PC-9 (cell line): ENCODE measurements around the gene A4GALT. TPM values are rescaled to one million over a fixed set of nuclear protein-coding genes. Genes with fewer than 3 reads are reported as not detected.
A peak's percentile ranks its signal among the peaks of the same experiment; 100 is the strongest.

Experiments
- BruUV-seq: library from RNA; stranded (reverse); fragments of 400-500 nt; replicated peaks from 2 replicates; lab custom pipeline; 2021; lab: Mats Ljungman, UMichigan
- CTCF ChIA-PET: fragments of 300-600 bp; sonication (Branson Sonifier 250); formaldehyde crosslinking; loops from one replicate; lab custom pipeline; 2022; ENCODE audit warnings: antibody characterized with exemption; lab: Charles Lee
- POLR2A ChIA-PET: fragments of 300-600 bp; sonication (Branson Sonifier 250); formaldehyde crosslinking; loops from one replicate; lab custom pipeline; 2022; ENCODE audit warnings: antibody characterized with exemption; ENCODE audit not compliant: unreplicated experiment; lab: Charles Lee
- DNase-seq, 2 experiments: peaks; one replicate each; pipeline versions ENCODE4 v3.0.0 to v3.0.0-alpha.2; 2015 to 2022; ENCODE audit warnings: mixed read lengths in 1 of 2
- H2AFZ ChIP-seq: fragments of 200-600 bp; sonication (generic); 2 replicates; pipeline ENCODE4 v1.8.1; 2017; ENCODE audit warnings: antibody characterized with exemption
- H3F3A ChIP-seq: fragments of 200-600 bp; sonication (generic); 2 replicates; pipeline ENCODE4 v1.8.1; 2017; ENCODE audit warnings: antibody characterized with exemption, mild to moderate bottlenecking, low read depth; ENCODE audit not compliant: insufficient read depth
- H3K27ac ChIP-seq: fragments of 200-600 bp; sonication (generic); 2 replicates; pipeline ENCODE4 v1.6.1; 2016; ENCODE audit warnings: mixed run types
- H3K27me3 ChIP-seq: fragments of 200-600 bp; sonication (generic); 2 replicates; pipeline ENCODE4 v1.6.1; 2016; ENCODE audit warnings: low read depth, mixed run types; ENCODE audit not compliant: insufficient read depth
- H3K36me3 ChIP-seq: fragments of 200-600 bp; sonication (generic); 2 replicates; pipeline ENCODE4 v1.6.1; 2016; ENCODE audit warnings: low read depth, mixed run types
- H3K4me1 ChIP-seq: fragments of 200-600 bp; sonication (generic); replicated peaks from 2 replicates; pipeline ENCODE4 v1.6.1; 2016; ENCODE audit warnings: mixed run types; ENCODE audit not compliant: insufficient read depth
- H3K4me2 ChIP-seq: fragments of 200-600 bp; sonication (generic); 2 replicates; pipeline ENCODE4 v1.6.1; 2017; ENCODE audit warnings: mixed run types
- H3K4me3 ChIP-seq: fragments of 200-600 bp; sonication (generic); 2 replicates; pipeline ENCODE4 v1.6.1; 2016; ENCODE audit warnings: mixed run types
- H3K79me2 ChIP-seq: fragments of 200-600 bp; sonication (generic); 2 replicates; pipeline ENCODE4 v1.6.1; 2017; ENCODE audit warnings: low read depth, mixed run types
- H3K9me2 ChIP-seq: fragments of 200-600 bp; sonication (generic); 2 replicates; pipeline ENCODE4 v1.8.1; 2017; ENCODE audit warnings: mild to moderate bottlenecking; ENCODE audit not compliant: insufficient read depth
- H3K9me3 ChIP-seq: fragments of 200-600 bp; sonication (generic); 2 replicates; pipeline ENCODE4 v1.8.1; 2016; ENCODE audit warnings: low read depth; ENCODE audit not compliant: insufficient read depth
- H4K20me1 ChIP-seq: fragments of 200-600 bp; sonication (generic); 2 replicates; pipeline ENCODE4 v1.8.1; 2017; ENCODE audit not compliant: insufficient read depth
- CTCF ChIP-seq: fragments of 200-600 bp; sonication (generic); conservative IDR thresholded peaks from 2 replicates; pipeline ENCODE4 v1.6.1; 2017; ENCODE audit warnings: mixed run types, antibody characterized with exemption, mild to moderate bottlenecking, moderate library complexity
- EZH2 ChIP-seq: fragments of 200-600 bp; sonication (generic); IDR thresholded peaks from 2 replicates; pipeline ENCODE4 v1.8.0; 2017; ENCODE audit warnings: antibody characterized with exemption, low read depth
- intact Hi-C: fragments of 100-400 bp; cut with micrococcal nuclease; formaldehyde crosslinking; loops from one replicate; pipeline ENCODE4 v1.10.0; 2022; ENCODE audit not compliant: unreplicated experiment
- total RNA-seq: library from RNA; stranded (reverse); gene quantifications from 2 replicates; pipeline ENCODE4 v1.2.3, GENCODE V29; 2021

Gene A4GALT
- total RNA-seq, 1 experiment from 2014 or later, result 17.1 TPM

GRCh38 chr22:42747701-42748513 lies 27.2 kb upstream of the A4GALT start:
- Histone ChIP-seq H3K4me1 (peaks cover 25% of the 10 kb centered on the region), H3K36me3 (no peaks in the 10 kb centered on the region), H2AFZ (no peak overlapping the region), H4K20me1 (no peaks in the 10 kb centered on the region), H3K79me2 (no peaks in the 10 kb centered on the region), H3F3A (peaks cover 22% of the 10 kb centered on the region), H3K9me3 (no peaks in the 10 kb centered on the region), H3K27ac (no peak overlapping the region), H3K27me3 (no peaks in the 10 kb centered on the region), H3K4me3 (no peak overlapping the region), H3K9me2 (no peaks in the 10 kb centered on the region), H3K4me2 (no peak overlapping the region)
- no TSS peak for BruUV-seq
- ChIA-PET CTCF (interaction anchor here (0.7 kb wide), 1 partner anchor 939 kb away, joined by 3 read pairs; no protein-coding TSS in a partner anchor), POLR2A (interaction anchor here (0.6 kb wide), 1 partner anchor 801 kb away, joined by 4 read pairs; the partner anchor contains the start of gene CENPM)
- intact Hi-C loops, result no loop called here
- no peak for DNase-seq
- TF ChIP-seq EZH2 (no peak), CTCF (no peak)

GRCh38 chr22:42745118-42745517 lies 24.4 kb upstream of the A4GALT start:
- peak; percentile 44 to 85 for DNase-seq
- H2AFZ ChIP-seq, result no peak overlapping the region

DNA sequence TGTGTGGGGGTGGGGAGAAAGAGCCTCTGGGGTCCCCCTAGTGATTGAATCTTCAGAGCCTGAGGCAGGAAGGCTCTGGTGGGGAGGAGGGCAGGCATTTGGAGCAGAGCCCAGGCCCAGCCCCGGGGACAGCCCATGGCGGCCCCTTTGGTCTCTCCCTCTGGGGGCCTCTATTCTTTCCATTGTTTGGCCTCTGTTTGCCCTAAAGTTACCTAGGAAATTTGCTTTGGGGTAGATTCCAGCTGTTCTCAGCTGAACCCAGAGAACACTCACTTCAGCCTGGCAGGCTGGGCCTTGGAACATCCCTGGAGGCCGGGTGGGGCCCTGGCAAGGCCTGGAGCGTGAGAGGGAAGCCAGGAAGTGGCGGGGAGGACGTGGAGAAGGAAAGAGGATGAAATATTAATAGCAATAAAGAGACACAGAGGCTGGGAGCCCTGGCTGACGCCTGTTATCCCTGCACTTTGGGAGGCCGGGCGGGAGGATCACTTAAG lies 22.9 kb upstream of the A4GALT start:
- Histone ChIP-seq H4K20me1 (no peaks in the 10 kb centered on the region), H3K27me3 (no peaks in the 10 kb centered on the region), H3K9me2 (no peaks in the 10 kb centered on the region), H3K79me2 (no peaks in the 10 kb centered on the region), H3K27ac (no peak overlapping the region), H2AFZ (no peak overlapping the region), H3K4me3 (no peak overlapping the region), H3F3A (peaks cover 39% of the 10 kb centered on the region), H3K4me1 (peaks cover 54% of the 10 kb centered on the region), H3K9me3 (no peaks in the 10 kb centered on the region), H3K36me3 (no peaks in the 10 kb centered on the region), H3K4me2 (no peak overlapping the region)
- DNase-seq, result peak in 1 of 2 experiments; percentile 77
- TF ChIP-seq EZH2, result no peak
- TF ChIP-seq CTCF, result no peak
- POLR2A ChIA-PET, result no interaction called here
- no TSS peak for BruUV-seq
- CTCF ChIA-PET, result no interaction called here
- intact Hi-C loops, result loop anchor here (5.0 kb wide), 1 partner anchor 56 kb away; no protein-coding TSS in a partner anchor

More at GRCh38 chr22:42745118-42745517, 24.4 kb upstream of the A4GALT start:
- POLR2A ChIA-PET, result no interaction called here
- CTCF ChIA-PET, result no interaction called here
- Histone ChIP-seq H4K20me1 (no peaks in the 10 kb centered on the region), H3F3A (peaks cover 35% of the 10 kb centered on the region), H3K4me1 (peaks cover 43% of the 10 kb centered on the region), H3K27me3 (no peaks in the 10 kb centered on the region), H3K79me2 (no peaks in the 10 kb centered on the region), H3K9me3 (no peaks in the 10 kb centered on the region), H3K9me2 (no peaks in the 10 kb centered on the region), H3K4me2 (peak overlapping the region; percentile 17), H3K36me3 (no peaks in the 10 kb centered on the region), H3K27ac (peak overlapping the region; percentile 12; the same call in 1 of the 2 replicates), H3K4me3 (no peak overlapping the region)
- BruUV-seq, result no TSS peak
- intact Hi-C loops, result no loop called here
- TF ChIP-seq CTCF (no peak), EZH2 (no peak)
